GM21526 (cell line): ENCODE results near the gene CGNL1.

Experiments
- ATAC-seq: cut with Tn5 transposase; IDR thresholded peaks from one replicate; pipeline ENCODE4 v1.9.1; 2021; ENCODE audit warnings: moderate library complexity; ENCODE audit not compliant: unreplicated experiment, low FRiP score

Gene CGNL1

GRCh38 chr15:57445872-57446271, 69.6 kb downstream of the CGNL1 start:
- no peak for ATAC-seq

GRCh38 chr15:57446393-57446792, 70.1 kb downstream of the CGNL1 start:
- no peak for ATAC-seq

DNA sequence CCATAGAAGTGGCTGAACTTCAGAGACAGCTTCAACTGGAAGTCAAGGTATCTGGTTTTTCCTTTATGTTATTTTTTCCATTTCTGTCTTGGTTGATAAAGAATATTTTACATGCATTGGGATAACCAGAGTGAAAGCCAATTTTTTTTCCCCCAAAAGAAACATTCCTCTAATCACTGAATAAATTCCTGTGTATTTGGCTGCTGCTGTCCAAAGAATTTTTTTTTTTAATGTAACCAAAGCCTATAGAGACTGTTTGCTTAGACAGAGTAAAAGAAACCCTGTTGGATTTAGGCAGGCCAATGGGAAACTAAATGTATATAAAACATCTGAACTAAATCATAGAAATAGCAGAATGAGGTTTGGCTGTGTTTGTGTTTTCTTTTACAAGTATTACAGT, 75.2 kb downstream of the CGNL1 start:
- ATAC-seq = no peak

- no peak for ATAC-seq
These were observed 75.9 kb downstream of the CGNL1 start for GRCh38 chr15:57452090-57452754.

DNA sequence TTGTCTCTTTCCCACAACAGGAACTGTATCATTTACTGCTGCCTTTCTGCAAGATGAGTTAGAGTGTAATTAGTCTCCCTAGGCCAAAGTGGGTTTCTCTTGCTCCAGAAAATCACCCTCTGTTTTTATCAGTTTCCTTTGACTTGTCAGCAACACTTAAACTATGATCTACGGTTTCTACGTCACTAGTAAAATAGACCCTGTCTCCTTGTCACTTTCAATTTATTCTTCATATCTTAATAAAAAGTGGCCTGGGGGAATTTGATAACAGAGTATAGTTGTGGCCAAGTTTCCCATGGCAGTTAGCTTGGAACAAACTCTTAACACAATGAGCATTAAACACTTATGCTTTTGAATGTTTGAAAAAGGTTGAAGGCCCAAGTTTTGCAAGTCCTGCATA, 79.6 kb downstream of the CGNL1 start:
- no peak for ATAC-seq

- ATAC-seq = no peak
These were observed 80.3 kb downstream of the CGNL1 start for GRCh38 chr15:57456559-57456958.

DNA sequence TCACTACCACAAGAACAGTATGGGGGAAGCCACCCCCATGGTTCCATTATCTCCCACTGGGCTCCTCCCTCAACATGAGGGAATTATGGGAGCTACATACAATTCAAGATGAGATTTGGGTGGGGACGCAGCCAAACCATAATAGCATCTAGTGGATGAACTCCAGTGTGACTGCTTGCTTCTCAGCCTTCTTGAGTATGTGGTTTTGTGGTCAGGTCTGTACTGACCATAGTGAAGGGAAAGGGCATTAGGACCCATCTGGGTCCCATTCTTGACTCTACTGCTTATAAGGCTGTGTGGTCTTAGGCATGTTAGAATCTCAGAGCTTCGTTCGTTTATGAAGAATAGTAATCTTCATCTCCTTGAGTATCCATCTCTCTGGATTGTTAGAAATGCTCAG, 81.4 kb downstream of the CGNL1 start:
- ATAC-seq = no peak

DNA sequence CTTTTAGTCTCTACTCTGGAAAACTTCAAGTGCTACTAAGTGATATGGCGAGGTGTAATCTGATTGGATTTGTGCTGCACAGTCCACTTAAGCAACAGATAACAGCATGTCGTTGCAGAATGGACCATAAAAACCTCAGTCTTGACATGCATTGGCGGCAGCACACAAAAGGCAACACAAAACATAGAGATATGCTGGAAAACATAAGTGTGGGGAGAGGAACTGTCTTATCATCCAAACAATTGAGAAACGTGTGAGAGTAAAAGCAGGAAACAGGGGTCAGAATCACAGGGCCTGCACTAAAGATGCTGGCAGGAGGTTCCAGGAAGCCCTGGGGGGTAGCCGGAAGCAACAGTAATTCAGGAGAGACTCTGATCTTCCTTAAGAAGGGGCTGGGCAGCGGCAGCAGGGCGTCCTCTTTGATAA, 82.1 kb downstream of the CGNL1 start:
- ATAC-seq = no peak

DNA sequence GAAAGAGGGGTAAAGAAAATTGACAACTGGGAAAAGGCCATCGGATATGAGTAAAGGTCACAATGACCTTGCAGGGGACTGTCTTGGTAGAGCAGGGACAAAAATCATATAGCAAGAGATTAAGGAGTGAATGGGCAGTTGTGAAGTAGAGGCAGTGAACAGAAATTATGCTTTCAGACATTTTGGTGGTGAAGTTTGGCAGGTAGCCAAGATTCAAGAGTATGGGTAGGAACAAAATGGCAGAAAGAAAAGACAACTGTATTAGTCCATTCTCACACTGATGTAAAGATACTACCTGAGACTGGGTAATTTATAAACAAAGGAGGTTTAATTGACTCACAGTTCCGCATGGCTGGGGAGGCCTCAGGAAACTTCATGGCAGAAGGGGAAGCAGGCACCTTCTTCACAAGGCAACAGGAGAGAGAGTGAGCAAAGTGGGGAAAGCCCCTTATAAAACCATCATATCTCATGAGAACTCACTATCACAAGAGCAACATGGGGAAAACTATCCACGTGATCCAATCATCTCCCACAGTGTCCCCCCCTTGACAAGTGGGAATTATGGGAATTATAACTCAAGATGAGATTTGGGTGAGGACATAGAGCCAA, 84.0 kb downstream of the CGNL1 start:
- ATAC-seq = no peak

GRCh38 chr15:57461541-57461940, 85.2 kb downstream of the CGNL1 start:
- no peak for ATAC-seq

DNA sequence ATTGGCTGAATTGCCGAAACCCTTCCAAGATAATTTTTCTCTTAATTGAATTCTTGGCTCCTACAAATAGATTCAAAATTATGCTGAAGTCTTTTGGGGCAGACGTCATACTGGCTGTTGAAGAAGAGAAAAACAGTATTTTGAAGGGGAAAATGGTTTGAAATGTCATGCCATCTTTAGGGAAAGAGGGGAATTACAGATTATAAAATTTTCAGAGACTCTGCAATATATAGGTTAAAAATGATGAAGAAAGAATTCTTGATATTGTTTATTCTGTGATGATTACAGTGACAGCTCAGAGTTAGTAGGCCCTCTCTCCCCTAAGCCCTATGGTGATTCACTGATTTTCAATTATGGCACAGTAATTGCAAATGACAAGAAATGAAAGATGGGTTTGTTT, 86.1 kb downstream of the CGNL1 start:
- no peak for ATAC-seq

- no peak for ATAC-seq
These were observed 87.1 kb downstream of the CGNL1 start for GRCh38 chr15:57463360-57463759.

- no peak for ATAC-seq
These were observed 88.2 kb downstream of the CGNL1 start for GRCh38 chr15:57464480-57464879.

DNA sequence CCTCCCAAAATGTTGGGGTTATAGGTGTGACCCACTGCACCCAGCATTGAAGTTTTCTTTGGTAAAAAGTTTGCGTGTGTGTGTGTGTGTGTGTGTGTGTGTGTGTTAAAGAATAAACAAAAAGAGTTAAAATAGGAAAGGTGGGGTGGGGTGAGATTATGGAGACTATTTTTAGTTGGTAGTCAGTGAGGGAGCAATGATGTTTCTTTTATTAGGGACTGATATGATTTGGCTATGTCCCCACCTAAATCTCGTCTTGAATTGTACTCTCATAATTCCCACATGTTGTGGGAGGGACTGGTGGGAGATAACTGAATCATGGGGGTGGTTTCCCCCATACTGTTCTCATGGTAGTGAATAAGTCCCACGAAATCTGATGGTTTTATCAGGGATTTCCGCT, 92.2 kb downstream of the CGNL1 start:
- no peak for ATAC-seq

DNA sequence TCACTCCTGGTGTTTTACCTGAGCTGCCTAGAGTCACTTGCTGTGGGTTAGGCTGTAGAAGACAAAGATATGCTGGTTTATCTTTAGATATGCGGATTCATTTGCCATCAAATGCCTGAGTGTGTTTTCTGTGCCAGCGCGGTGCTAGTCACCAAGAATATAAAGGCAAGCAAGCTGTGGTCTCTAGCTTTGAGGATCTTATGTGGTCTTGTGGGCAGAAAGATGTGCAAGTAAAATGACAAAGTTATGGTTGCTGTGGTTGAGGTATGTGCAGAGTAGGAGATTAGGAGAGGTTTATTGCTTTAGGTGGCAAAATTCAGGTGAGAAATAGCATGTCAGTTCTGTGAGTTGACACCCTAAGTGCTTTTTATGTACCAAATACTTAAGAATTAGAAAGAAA, 94.2 kb downstream of the CGNL1 start:
- no peak for ATAC-seq

DNA sequence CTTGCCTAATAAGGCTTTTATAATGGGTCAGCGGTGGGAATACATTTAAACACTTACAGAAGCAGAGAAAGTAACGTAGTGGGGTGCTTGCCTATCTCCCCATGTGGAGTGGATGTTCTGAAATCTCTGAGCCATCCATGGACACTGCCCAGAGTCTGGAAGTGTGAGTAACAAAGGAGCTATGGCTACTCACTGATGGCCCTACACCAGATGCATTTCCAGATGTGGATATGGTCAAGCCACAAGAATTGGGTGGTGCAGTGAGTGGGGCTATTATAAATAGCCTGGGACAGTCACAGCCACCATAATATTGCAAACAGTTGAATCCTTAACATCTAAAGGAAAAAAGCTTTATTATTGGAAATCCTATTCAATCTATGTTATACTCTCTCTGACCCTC, 96.6 kb downstream of the CGNL1 start:
- no peak for ATAC-seq

- ATAC-seq = no peak
These were observed 100.2 kb downstream of the CGNL1 start for GRCh38 chr15:57476533-57476975.

DNA sequence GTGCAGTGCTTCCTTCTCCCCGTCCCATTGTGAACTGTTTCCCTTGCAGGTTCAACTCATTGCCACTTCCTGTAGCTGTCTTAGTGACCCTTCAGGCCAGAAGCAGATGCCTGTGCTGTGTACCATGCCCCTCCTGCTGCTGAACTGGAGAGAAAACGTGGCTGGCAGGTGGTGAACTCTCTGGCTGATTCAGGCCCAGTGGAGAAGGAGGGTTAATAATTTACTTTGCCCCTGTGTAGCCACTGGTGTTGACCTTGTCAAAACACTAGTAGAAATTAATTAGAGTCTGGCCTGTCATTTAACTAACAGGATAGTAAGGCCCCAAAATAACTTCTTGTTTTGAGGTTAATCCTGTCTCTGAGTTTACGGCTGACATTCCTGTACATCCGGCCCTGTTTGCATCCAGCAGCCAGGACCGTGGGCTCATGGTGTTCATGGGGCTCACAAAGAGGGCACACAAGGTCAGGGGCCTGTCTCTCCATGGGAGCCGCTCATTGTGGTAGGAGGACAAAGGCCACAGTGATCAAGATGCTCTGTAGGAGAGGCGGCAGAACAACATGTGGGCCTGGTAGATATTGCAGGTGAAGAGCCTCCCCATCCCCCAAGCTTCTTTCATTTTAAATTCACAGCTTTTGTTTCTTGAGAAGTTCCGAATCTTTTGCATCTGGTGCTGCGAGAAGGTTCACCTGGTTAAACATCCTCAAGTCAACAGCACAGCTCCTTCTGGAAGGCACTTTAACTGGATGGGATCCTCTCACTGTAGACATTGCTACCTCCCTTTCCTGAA, 101.6 kb downstream of the CGNL1 start:
- no peak for ATAC-seq

DNA sequence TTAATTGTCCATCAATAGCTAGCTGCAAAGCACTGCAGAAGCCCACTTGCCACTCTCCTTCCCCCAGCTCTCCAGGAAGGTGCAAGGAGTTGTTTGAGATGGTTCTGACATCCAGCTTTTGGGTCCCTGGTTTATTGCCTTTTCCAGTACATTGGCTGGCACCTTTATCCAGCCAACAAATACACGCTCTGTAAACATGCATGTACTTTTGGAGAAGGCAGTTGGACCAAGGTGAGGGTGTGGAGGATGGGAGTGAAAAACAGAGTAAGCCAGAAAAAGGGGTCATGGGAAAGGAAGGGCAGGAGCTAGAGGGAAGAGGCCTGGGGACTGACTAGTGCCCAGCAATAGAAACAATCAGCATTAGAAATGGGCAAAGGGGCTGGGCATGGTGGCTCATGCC, 102.7 kb downstream of the CGNL1 start:
- no peak for ATAC-seq

- no peak for ATAC-seq
These were observed 104.9 kb downstream of the CGNL1 start for GRCh38 chr15:57481038-57481705.

DNA sequence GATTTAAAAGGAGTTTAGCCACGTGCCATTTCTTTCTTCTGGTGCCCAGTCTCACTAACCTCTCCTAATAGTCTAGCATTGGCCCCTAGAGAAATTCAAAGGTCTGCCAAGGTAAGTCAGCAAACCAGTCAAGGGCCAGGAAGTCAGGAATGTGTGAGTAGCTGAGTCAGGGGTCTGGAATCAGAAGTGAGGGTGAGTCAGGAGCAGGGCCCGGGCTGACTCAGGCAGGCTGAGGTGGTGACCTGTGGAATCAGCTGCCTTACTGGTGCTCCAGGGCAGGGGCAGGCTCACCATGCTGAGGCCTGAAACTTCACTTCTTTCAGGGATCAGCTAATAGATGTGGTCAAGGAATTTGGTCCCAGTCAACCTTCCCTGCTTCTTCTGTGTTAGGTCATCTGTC, 109.6 kb downstream of the CGNL1 start:
- ATAC-seq = no peak
